ENCODE results near the gene ACTR3. TPM values are rescaled to one million over a fixed set of nuclear protein-coding genes. Genes with fewer than 3 reads are reported as not detected.

Gene ACTR3
- total RNA-seq, 4 donors from 2014 or later, result 94.6 to 127 (median 115) TPM

GRCh38 chr2:113854208-113854607 lies 35.7 kb upstream of the ACTR3 start:
- H3K4me1 ChIP-seq, result peaks cover 13% of the 10 kb centered on the region
- H3K27ac ChIP-seq, result no peak overlapping the region
- TF ChIP-seq CTCF (IDR thresholded peaks at IDR 0.05) (no peak), POLR2A (IDR thresholded peaks at IDR 0.05) (no peak), EP300 (IDR thresholded peaks at IDR 0.05) (no peak), POLR2AphosphoS5 (IDR thresholded peaks at IDR 0.05) (no peak)
- no peaks in the 10 kb centered on the region for H3K9me3 ChIP-seq
- H3K27me3 ChIP-seq, result no peaks in the 10 kb centered on the region
- DNase-seq (ENCODE audit: low spot score in 2 of 2), result no peak
- H3K36me3 ChIP-seq, result no peaks in the 10 kb centered on the region
- WGBS, result 97% methylated on average over 1 of the region's 1 CpG
- no peak overlapping the region for H3K4me3 ChIP-seq

GRCh38 chr2:113854970-113855740 lies 34.7 kb upstream of the ACTR3 start:
- Histone ChIP-seq H3K9me3 (no peaks in the 10 kb centered on the region), H3K36me3 (no peaks in the 10 kb centered on the region), H3K27me3 (no peaks in the 10 kb centered on the region), H3K4me3 (no peak overlapping the region), H3K27ac (no peak overlapping the region), H3K4me1 (peaks cover 13% of the 10 kb centered on the region)
- no peak for TF ChIP-seq CTCF (IDR thresholded peaks at IDR 0.05)
- no peak for TF ChIP-seq EP300 (IDR thresholded peaks at IDR 0.05)
- TF ChIP-seq POLR2A (IDR thresholded peaks at IDR 0.05), result no peak
- no peak for TF ChIP-seq POLR2AphosphoS5 (IDR thresholded peaks at IDR 0.05)
- 87% methylated on average over 8 of the region's 8 CpGs for WGBS
- DNase-seq (ENCODE audit: low spot score in 2 of 2), result no peak

- 81% methylated on average over 3 of the region's 3 CpGs for WGBS
- no peaks in the 10 kb centered on the region for H3K9me3 ChIP-seq
These were observed 32.4 kb upstream of the ACTR3 start for GRCh38 chr2:113857464-113857863.

GRCh38 chr2:113858764-113859163 lies 31.1 kb upstream of the ACTR3 start:
- peak overlapping the region; percentile 62 for H3K27ac ChIP-seq
- 63% methylated on average over 5 of the region's 5 CpGs for WGBS
- DNase-seq (ENCODE audit: low spot score in 2 of 2), result no peak
- no peaks in the 10 kb centered on the region for H3K36me3 ChIP-seq
- H3K4me3 ChIP-seq, result no peak overlapping the region
- H3K9me3 ChIP-seq, result no peaks in the 10 kb centered on the region
- H3K4me1 ChIP-seq, result peaks cover 13% of the 10 kb centered on the region
- TF ChIP-seq POLR2AphosphoS5 (IDR thresholded peaks at IDR 0.05), result no peak
- no peak for TF ChIP-seq CTCF (IDR thresholded peaks at IDR 0.05)
- no peak for TF ChIP-seq EP300 (IDR thresholded peaks at IDR 0.05)
- no peak for TF ChIP-seq POLR2A (IDR thresholded peaks at IDR 0.05)
- H3K27me3 ChIP-seq, result no peaks in the 10 kb centered on the region

More at GRCh38 chr2:113857464-113857863, 32.4 kb upstream of the ACTR3 start:
- Histone ChIP-seq H3K36me3 (no peaks in the 10 kb centered on the region), H3K4me1 (peaks cover 13% of the 10 kb centered on the region), H3K27me3 (no peaks in the 10 kb centered on the region), H3K27ac (no peak overlapping the region), H3K4me3 (no peak overlapping the region)
- DNase-seq (ENCODE audit: low spot score in 2 of 2), result no peak
- TF ChIP-seq POLR2A (IDR thresholded peaks at IDR 0.05) (no peak), EP300 (IDR thresholded peaks at IDR 0.05) (no peak), CTCF (IDR thresholded peaks at IDR 0.05) (no peak), POLR2AphosphoS5 (IDR thresholded peaks at IDR 0.05) (no peak)

- no peaks in the 10 kb centered on the region for H3K36me3 ChIP-seq
- H3K9me3 ChIP-seq, result no peaks in the 10 kb centered on the region
- 94% methylated on average over 7 of the region's 7 CpGs for WGBS
- no peak overlapping the region for H3K27ac ChIP-seq
- no peak for DNase-seq (ENCODE audit: low spot score in 2 of 2)
- TF ChIP-seq POLR2AphosphoS5 (IDR thresholded peaks at IDR 0.05), result no peak
- TF ChIP-seq POLR2A (IDR thresholded peaks at IDR 0.05), result no peak
- TF ChIP-seq EP300 (IDR thresholded peaks at IDR 0.05), result no peak
- TF ChIP-seq CTCF (IDR thresholded peaks at IDR 0.05), result no peak
- no peaks in the 10 kb centered on the region for H3K27me3 ChIP-seq
- H3K4me3 ChIP-seq, result no peak overlapping the region
- peaks cover 13% of the 10 kb centered on the region for H3K4me1 ChIP-seq
These were observed 28.1 kb upstream of the ACTR3 start for GRCh38 chr2:113861740-113862139.
